Neural cell (in vitro differentiated cells): Measurements from ENCODE around the gene MORC3. TPM values are rescaled to one million over a fixed set of nuclear protein-coding genes. Genes with fewer than 3 reads are reported as not detected.

Source experiments
- H2AFZ ChIP-seq: fragments of 200-600, 300-800 bp; sonication (generic), shearing (Covaris generic); 2 replicates; pipeline ENCODE4 v1.6.0; 2014; ENCODE audit warnings: low read depth, mild to moderate bottlenecking, antibody characterized with exemption, low read length, moderate library complexity
- H3F3A ChIP-seq: fragments of 200-600 bp; shearing (Covaris generic); 2 replicates; pipeline ENCODE4 v1.6.1; 2016; ENCODE audit warnings: mild to moderate bottlenecking, moderate library complexity, mixed read lengths, antibody characterized with exemption, low read length; ENCODE audit not compliant: insufficient read depth, poor library complexity, severe bottlenecking
- H3K27ac ChIP-seq: fragments of 200-600, 300-800 bp; sonication (generic), shearing (Covaris generic); 2 replicates; pipeline ENCODE4 v1.5.1; 2014; ENCODE audit warnings: mild to moderate bottlenecking, low read length, moderate library complexity
- H3K27me3 ChIP-seq: fragments of 300-800, 200-600 bp; sonication (generic), shearing (Covaris generic); 2 replicates; pipeline ENCODE4 v1.6.0; 2014; ENCODE audit warnings: mild to moderate bottlenecking, low read depth, low read length, moderate library complexity; ENCODE audit not compliant: insufficient read depth
- H3K36me3 ChIP-seq: fragments of 300-800, 200-600 bp; sonication (generic), shearing (Covaris generic); 2 replicates; pipeline ENCODE4 v1.5.1; 2014; ENCODE audit warnings: mild to moderate bottlenecking, antibody characterized with exemption, low read length, moderate library complexity; ENCODE audit not compliant: insufficient read depth
- H3K4me2 ChIP-seq: fragments of 300-800, 200-600 bp; sonication (generic), shearing (Covaris generic); 2 replicates; pipeline ENCODE4 v1.6.0; 2014; ENCODE audit warnings: mild to moderate bottlenecking, low read length
- H3K4me3 ChIP-seq: fragments of 300-800, 200-600 bp; sonication (generic), shearing (Covaris generic); 2 replicates; pipeline ENCODE4 v1.5.1; 2014; ENCODE audit warnings: mild to moderate bottlenecking, low read length, moderate library complexity
- H3K79me2 ChIP-seq: fragments of 200-600 bp; shearing (Covaris generic); replicated peaks from 2 replicates; pipeline ENCODE4 v1.6.0; 2014; ENCODE audit warnings: mild to moderate bottlenecking, low read length, moderate library complexity; ENCODE audit not compliant: insufficient read depth
- H3K9ac ChIP-seq: fragments of 300-800, 200-600 bp; sonication (generic), shearing (Covaris generic); 2 replicates; pipeline ENCODE4 v1.6.1; 2016; ENCODE audit warnings: mild to moderate bottlenecking, low read length, mixed read lengths
- H3K9me2 ChIP-seq: fragments of 200-600 bp; shearing (Covaris generic); 2 replicates; pipeline ENCODE4 v1.6.1; 2016; ENCODE audit warnings: mild to moderate bottlenecking, low read length, mixed read lengths; ENCODE audit not compliant: insufficient read depth
- H3K9me3 ChIP-seq: fragments of 200-600, 300-800 bp; sonication (generic), shearing (Covaris generic); 2 replicates; pipeline ENCODE4 v1.6.1; 2016; ENCODE audit warnings: mild to moderate bottlenecking, mixed run types, low read length, moderate library complexity, mixed read lengths
- H4K20me1 ChIP-seq: fragments of 200-600 bp; shearing (Covaris generic); 2 replicates; pipeline ENCODE4 v1.6.1; 2016; ENCODE audit warnings: mild to moderate bottlenecking, mixed run types; ENCODE audit not compliant: insufficient read depth
- EP300 ChIP-seq: fragments of 450-650 bp; conservative IDR thresholded peaks from 2 replicates; pipeline ENCODE4 v1.6.1; 2014; ENCODE audit warnings: antibody characterized with exemption, mild to moderate bottlenecking, moderate library complexity; ENCODE audit not compliant: poor library complexity, severe bottlenecking
- EZH2 ChIP-seq: fragments of 200-600, 300-800 bp; shearing (Covaris generic), sonication (generic); IDR thresholded peaks from 2 replicates; pipeline ENCODE4 v1.6.1; 2014; ENCODE audit warnings: antibody characterized with exemption, low read length, borderline replicate concordance, mild to moderate bottlenecking; ENCODE audit not compliant: insufficient read depth, poor library complexity, severe bottlenecking
- MXI1 ChIP-seq: fragments of 450-650 bp; conservative IDR thresholded peaks from 2 replicates; pipeline ENCODE4 v1.6.1; 2014; ENCODE audit warnings: antibody characterized with exemption, mild to moderate bottlenecking; ENCODE audit not compliant: poor library complexity, severe bottlenecking
- POLR2AphosphoS5 ChIP-seq: IDR thresholded peaks from 2 replicates; pipeline ENCODE4 v1.6.1; 2012
- RAD21 ChIP-seq: fragments of 450-650 bp; conservative IDR thresholded peaks from 2 replicates; pipeline ENCODE4 v1.6.1; 2014; ENCODE audit warnings: antibody characterized with exemption, mild to moderate bottlenecking, moderate library complexity
- SMC3 ChIP-seq: fragments of 450-650 bp; conservative IDR thresholded peaks from 2 replicates; pipeline ENCODE4 v1.6.1; 2014; ENCODE audit warnings: antibody characterized with exemption, mild to moderate bottlenecking, moderate library complexity; ENCODE audit not compliant: poor library complexity
- TAF1 ChIP-seq: IDR thresholded peaks from 2 replicates; pipeline ENCODE4 v1.6.1; 2012; ENCODE audit warnings: low read depth
- polyA plus RNA-seq: library from polyadenylated mRNA; depleted of rRNA; stranded (reverse); fragments of >200 nt; gene quantifications from 2 replicates; pipeline ENCODE4 v1.2.3, GENCODE V29; 2014
- TF ChIP-seq, protein P1 (sequence below): IDR thresholded peaks from 2 replicates; pipeline ENCODE4 v1.6.1; 2012; ENCODE audit warnings: borderline replicate concordance
- TF ChIP-seq, protein P2 (sequence below): fragments of 450-650 bp; IDR thresholded peaks from 2 replicates; pipeline ENCODE4 v1.5.1; 2014; ENCODE audit warnings: antibody characterized with exemption, mild to moderate bottlenecking, moderate library complexity; ENCODE audit not compliant: poor library complexity, severe bottlenecking

MORC3 gene
- polyA plus RNA-seq, 1 donor from 2014 or later = 65.4 TPM

DNA sequence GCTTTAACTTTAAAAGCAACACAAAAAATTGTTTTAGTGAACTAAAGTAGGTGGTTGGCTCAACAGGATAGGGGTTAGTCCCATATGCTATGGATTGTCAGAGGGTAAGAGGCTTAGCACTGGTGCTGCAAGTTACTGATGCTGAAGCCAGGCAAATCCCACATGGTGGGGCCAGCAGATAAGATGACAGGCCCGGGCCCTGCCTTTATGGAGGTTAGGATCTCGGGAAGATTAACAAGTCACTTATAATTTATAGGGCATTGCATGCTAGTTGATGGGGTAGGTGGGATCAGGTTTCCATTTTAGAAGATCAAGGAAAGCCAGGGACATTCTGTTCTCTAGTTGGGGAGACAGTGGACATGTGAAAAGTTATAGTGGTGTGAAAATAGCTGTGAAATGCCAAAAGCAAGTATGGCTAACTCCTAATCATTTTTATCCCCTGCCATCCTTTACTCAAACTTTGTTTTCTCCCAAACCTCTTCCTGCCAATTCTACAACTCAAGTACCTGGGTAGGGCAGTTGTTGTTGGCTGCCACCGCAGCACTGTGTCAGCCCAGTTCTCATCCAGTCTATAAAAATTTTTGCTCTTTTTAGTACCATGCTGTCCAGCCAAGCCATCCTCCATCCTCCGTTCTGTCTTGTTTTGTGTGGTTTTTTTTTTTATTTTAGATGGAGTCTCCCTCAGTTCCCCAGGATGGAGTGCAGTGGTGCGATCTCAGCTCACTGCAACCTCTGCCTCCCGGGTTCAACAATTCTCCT, 75.5 kb downstream of the MORC3 start:
- no peak for TF ChIP-seq MXI1
- TF ChIP-seq, protein P1, sequence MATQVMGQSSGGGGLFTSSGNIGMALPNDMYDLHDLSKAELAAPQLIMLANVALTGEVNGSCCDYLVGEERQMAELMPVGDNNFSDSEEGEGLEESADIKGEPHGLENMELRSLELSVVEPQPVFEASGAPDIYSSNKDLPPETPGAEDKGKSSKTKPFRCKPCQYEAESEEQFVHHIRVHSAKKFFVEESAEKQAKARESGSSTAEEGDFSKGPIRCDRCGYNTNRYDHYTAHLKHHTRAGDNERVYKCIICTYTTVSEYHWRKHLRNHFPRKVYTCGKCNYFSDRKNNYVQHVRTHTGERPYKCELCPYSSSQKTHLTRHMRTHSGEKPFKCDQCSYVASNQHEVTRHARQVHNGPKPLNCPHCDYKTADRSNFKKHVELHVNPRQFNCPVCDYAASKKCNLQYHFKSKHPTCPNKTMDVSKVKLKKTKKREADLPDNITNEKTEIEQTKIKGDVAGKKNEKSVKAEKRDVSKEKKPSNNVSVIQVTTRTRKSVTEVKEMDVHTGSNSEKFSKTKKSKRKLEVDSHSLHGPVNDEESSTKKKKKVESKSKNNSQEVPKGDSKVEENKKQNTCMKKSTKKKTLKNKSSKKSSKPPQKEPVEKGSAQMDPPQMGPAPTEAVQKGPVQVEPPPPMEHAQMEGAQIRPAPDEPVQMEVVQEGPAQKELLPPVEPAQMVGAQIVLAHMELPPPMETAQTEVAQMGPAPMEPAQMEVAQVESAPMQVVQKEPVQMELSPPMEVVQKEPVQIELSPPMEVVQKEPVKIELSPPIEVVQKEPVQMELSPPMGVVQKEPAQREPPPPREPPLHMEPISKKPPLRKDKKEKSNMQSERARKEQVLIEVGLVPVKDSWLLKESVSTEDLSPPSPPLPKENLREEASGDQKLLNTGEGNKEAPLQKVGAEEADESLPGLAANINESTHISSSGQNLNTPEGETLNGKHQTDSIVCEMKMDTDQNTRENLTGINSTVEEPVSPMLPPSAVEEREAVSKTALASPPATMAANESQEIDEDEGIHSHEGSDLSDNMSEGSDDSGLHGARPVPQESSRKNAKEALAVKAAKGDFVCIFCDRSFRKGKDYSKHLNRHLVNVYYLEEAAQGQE = no peak
- no peak for TF ChIP-seq TAF1
- no peak for TF ChIP-seq RAD21
- TF ChIP-seq, protein P2, sequence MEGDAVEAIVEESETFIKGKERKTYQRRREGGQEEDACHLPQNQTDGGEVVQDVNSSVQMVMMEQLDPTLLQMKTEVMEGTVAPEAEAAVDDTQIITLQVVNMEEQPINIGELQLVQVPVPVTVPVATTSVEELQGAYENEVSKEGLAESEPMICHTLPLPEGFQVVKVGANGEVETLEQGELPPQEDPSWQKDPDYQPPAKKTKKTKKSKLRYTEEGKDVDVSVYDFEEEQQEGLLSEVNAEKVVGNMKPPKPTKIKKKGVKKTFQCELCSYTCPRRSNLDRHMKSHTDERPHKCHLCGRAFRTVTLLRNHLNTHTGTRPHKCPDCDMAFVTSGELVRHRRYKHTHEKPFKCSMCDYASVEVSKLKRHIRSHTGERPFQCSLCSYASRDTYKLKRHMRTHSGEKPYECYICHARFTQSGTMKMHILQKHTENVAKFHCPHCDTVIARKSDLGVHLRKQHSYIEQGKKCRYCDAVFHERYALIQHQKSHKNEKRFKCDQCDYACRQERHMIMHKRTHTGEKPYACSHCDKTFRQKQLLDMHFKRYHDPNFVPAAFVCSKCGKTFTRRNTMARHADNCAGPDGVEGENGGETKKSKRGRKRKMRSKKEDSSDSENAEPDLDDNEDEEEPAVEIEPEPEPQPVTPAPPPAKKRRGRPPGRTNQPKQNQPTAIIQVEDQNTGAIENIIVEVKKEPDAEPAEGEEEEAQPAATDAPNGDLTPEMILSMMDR = no peak
- TF ChIP-seq EZH2 = no peak
- TF ChIP-seq POLR2AphosphoS5 = no peak
- no peak for TF ChIP-seq SMC3
- TF ChIP-seq EP300 = no peak
- no peaks in the 10 kb centered on the region for H3K36me3 ChIP-seq
- no peaks in the 10 kb centered on the region for H3K9me2 ChIP-seq
- H3K4me2 ChIP-seq = no peak overlapping the region
- H2AFZ ChIP-seq = no peak overlapping the region
- H4K20me1 ChIP-seq = no peaks in the 10 kb centered on the region
- no peaks in the 10 kb centered on the region for H3K27me3 ChIP-seq
- H3K9ac ChIP-seq = no peak overlapping the region
- no peaks in the 10 kb centered on the region for H3K9me3 ChIP-seq
- H3K79me2 ChIP-seq = no peaks in the 10 kb centered on the region
- no peak overlapping the region for H3K4me3 ChIP-seq
- no peak overlapping the region for H3K27ac ChIP-seq
- no peaks in the 10 kb centered on the region for H3F3A ChIP-seq

DNA sequence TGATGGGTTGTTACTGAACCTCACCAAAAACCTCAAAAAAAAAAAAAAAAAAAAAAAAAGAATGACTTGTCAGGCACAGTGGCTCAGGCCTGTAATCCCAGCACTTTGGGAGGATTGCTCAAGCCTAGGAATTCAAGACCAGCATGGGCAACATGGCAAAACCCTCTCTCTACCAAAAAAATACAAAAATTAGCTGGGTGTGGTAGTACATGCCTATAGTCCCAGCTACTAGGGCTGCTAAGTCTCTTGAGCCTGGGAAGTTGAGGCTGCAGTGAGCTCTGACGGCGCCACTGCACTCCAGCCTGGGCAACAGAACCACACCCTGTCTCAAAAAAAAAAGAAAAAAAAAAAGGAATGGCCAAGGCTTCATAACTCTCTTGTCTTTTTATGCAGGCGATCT, 76.3 kb downstream of the MORC3 start:
- H3F3A ChIP-seq = no peaks in the 10 kb centered on the region
- no peak overlapping the region for H2AFZ ChIP-seq
- no peaks in the 10 kb centered on the region for H3K36me3 ChIP-seq
- H3K27me3 ChIP-seq = no peaks in the 10 kb centered on the region
- H3K27ac ChIP-seq = no peak overlapping the region
- no peak for TF ChIP-seq MXI1
- TF ChIP-seq EZH2 = no peak
- no peak for TF ChIP-seq SMC3
- no peak for TF ChIP-seq RAD21
- TF ChIP-seq, protein P2 = no peak
- TF ChIP-seq, protein P1 = no peak
- TF ChIP-seq TAF1 = no peak
- TF ChIP-seq EP300 = no peak
- no peak for TF ChIP-seq POLR2AphosphoS5
- no peak overlapping the region for H3K4me3 ChIP-seq
- H3K9me2 ChIP-seq = no peaks in the 10 kb centered on the region
- no peak overlapping the region for H3K9ac ChIP-seq
- H3K9me3 ChIP-seq = no peaks in the 10 kb centered on the region
- H4K20me1 ChIP-seq = no peaks in the 10 kb centered on the region
- H3K79me2 ChIP-seq = no peaks in the 10 kb centered on the region
- no peak overlapping the region for H3K4me2 ChIP-seq
